WERI-Rb-1 (cell line): ENCODE data around the gene UGT2B7.

Experiments used
- DNase-seq: peaks from one replicate; pipeline ENCODE4 v3.0.0-alpha.2; 2020
- H3K27ac ChIP-seq: fragments of 250-450 bp; sonication (Bioruptor Pico); 2 replicates; pipeline ENCODE4 v1.5.1; 2020; ENCODE audit warnings: mild to moderate bottlenecking, moderate library complexity
- H3K27me3 ChIP-seq: fragments of 250-450 bp; sonication (Bioruptor Pico); 2 replicates; pipeline ENCODE4 v1.5.1; 2021; ENCODE audit warnings: mild to moderate bottlenecking, low read depth, moderate library complexity; ENCODE audit not compliant: insufficient read depth, severe bottlenecking
- H3K36me3 ChIP-seq: fragments of 250-450 bp; sonication (Bioruptor Pico); 2 replicates; pipeline ENCODE4 v1.5.1; 2020; ENCODE audit warnings: mild to moderate bottlenecking, moderate library complexity
- H3K4me3 ChIP-seq: 2 replicates; pipeline ENCODE4 v1.5.1; 2011; ENCODE audit warnings: low read depth, mild to moderate bottlenecking, control low read depth, low read length
- H3K9me3 ChIP-seq: fragments of 250-450 bp; sonication (Bioruptor Pico); 2 replicates; pipeline ENCODE4 v1.5.1; 2021; ENCODE audit warnings: mild to moderate bottlenecking, moderate library complexity; ENCODE audit not compliant: severe bottlenecking
- CTCF ChIP-seq: IDR thresholded peaks from 2 replicates; pipeline ENCODE4 v1.5.1; 2011; ENCODE audit warnings: low read depth, mild to moderate bottlenecking, control low read depth, inconsistent platforms, low read length

The UGT2B7 gene

GRCh38 chr4:69075061-69075792 lies 21.0 kb upstream of the UGT2B7 start:
- Histone ChIP-seq H3K27me3 (no peaks in the 10 kb centered on the region), H3K4me3 (no peak overlapping the region), H3K27ac (no peak overlapping the region), H3K36me3 (no peaks in the 10 kb centered on the region), H3K9me3 (no peaks in the 10 kb centered on the region)
- TF ChIP-seq CTCF = no peak
- DNase-seq = no peak

- no peaks in the 10 kb centered on the region for H3K27me3 ChIP-seq
- H3K4me3 ChIP-seq = no peak overlapping the region
- no peak for TF ChIP-seq CTCF
- no peaks in the 10 kb centered on the region for H3K9me3 ChIP-seq
- H3K27ac ChIP-seq = no peak overlapping the region
- no peak for DNase-seq
- no peaks in the 10 kb centered on the region for H3K36me3 ChIP-seq
Measured at GRCh38 chr4:69078852-69079251, 17.4 kb upstream of the UGT2B7 start.

GRCh38 chr4:69088473-69088872 lies 7.8 kb upstream of the UGT2B7 start:
- Histone ChIP-seq H3K9me3 (no peaks in the 10 kb centered on the region), H3K27ac (no peak overlapping the region), H3K27me3 (no peaks in the 10 kb centered on the region)

GRCh38 chr4:69089388-69089787 lies 6.9 kb upstream of the UGT2B7 start:
- Histone ChIP-seq H3K4me3 (no peak overlapping the region), H3K27me3 (no peaks in the 10 kb centered on the region), H3K36me3 (no peaks in the 10 kb centered on the region), H3K9me3 (no peaks in the 10 kb centered on the region), H3K27ac (no peak overlapping the region)
- TF ChIP-seq CTCF = no peak
- DNase-seq = no peak

More at GRCh38 chr4:69088473-69088872, 7.8 kb upstream of the UGT2B7 start:
- TF ChIP-seq CTCF = no peak
- H3K36me3 ChIP-seq = no peaks in the 10 kb centered on the region
- no peak overlapping the region for H3K4me3 ChIP-seq
- no peak for DNase-seq

- Histone ChIP-seq H3K36me3 (no peaks in the 10 kb centered on the region), H3K27me3 (no peaks in the 10 kb centered on the region), H3K9me3 (no peaks in the 10 kb centered on the region), H3K4me3 (no peak overlapping the region), H3K27ac (no peak overlapping the region)
- no peak for DNase-seq
- no peak for TF ChIP-seq CTCF
Measured at GRCh38 chr4:69092190-69092589, 4.1 kb upstream of the UGT2B7 start.
